A204.1 (cell line): Measurements from ENCODE around the gene BPIFB6.
"Not testable (repeated sequence)": the region's sequence is repeated elsewhere in the genome, so short reads cannot be mapped to it uniquely, and the experiment has no call there.

Experiments used
- FAIRE-seq: peaks from 2 replicates; lab custom pipeline; 2012; peaks lifted over from hg19 to GRCh38; lab: Jason Lieb, UNC

The BPIFB6 gene

GRCh38 chr20:33030569-33030968 lies 879 bp upstream of the BPIFB6 start:
- no peak for FAIRE-seq

- FAIRE-seq: no peak
Observed at GRCh38 chr20:33032555-33032954, 1.1 kb downstream of the BPIFB6 start.

- FAIRE-seq: no peak
Observed at GRCh38 chr20:33033381-33033780, 1.9 kb downstream of the BPIFB6 start.

GRCh38 chr20:33034115-33034514 lies 2.7 kb downstream of the BPIFB6 start:
- no peak for FAIRE-seq

GRCh38 chr20:33034901-33035492 lies 3.5 kb downstream of the BPIFB6 start:
- FAIRE-seq: no peak

GRCh38 chr20:33037456-33037855 lies 6.0 kb downstream of the BPIFB6 start:
- FAIRE-seq: no peak

- no peak for FAIRE-seq
Observed at GRCh38 chr20:33038243-33038642, 6.8 kb downstream of the BPIFB6 start.

GRCh38 chr20:33042430-33042829 lies 11.0 kb downstream of the BPIFB6 start:
- FAIRE-seq: no peak

GRCh38 chr20:33042983-33043730 lies 11.7 kb downstream of the BPIFB6 start:
- FAIRE-seq: no peak

- no peak for FAIRE-seq
Observed at GRCh38 chr20:33043731-33044181, 12.3 kb downstream of the BPIFB6 start.

- FAIRE-seq: not testable (repeated sequence)
Observed at GRCh38 chr20:33045129-33045721, 13.8 kb downstream of the BPIFB6 start.

- no peak for FAIRE-seq
Observed at GRCh38 chr20:33046412-33046811, 15.0 kb downstream of the BPIFB6 start.

- no peak for FAIRE-seq
Observed at GRCh38 chr20:33051333-33051732, 19.9 kb downstream of the BPIFB6 start.

GRCh38 chr20:33053291-33054106 lies 22.1 kb downstream of the BPIFB6 start, which contains the start of gene BPIFB3:
Gene BPIFB3 (plus strand): TSS chr20:33053903. CDS start chr20:33055436, 1,533 bp downstream.
- FAIRE-seq: no peak

- no peak for FAIRE-seq
Observed at GRCh38 chr20:33054381-33054780, 22.9 kb downstream of the BPIFB6 start.

GRCh38 chr20:33054791-33055190 lies 23.3 kb downstream of the BPIFB6 start:
- FAIRE-seq: no peak

- FAIRE-seq: no peak
Observed at GRCh38 chr20:33059136-33059535, 27.7 kb downstream of the BPIFB6 start.

- no peak for FAIRE-seq
Observed at GRCh38 chr20:33059741-33060390, 28.4 kb downstream of the BPIFB6 start.

- FAIRE-seq: no peak
Observed at GRCh38 chr20:33061658-33062028, 30.2 kb downstream of the BPIFB6 start.

GRCh38 chr20:33062105-33062824 lies 30.8 kb downstream of the BPIFB6 start:
- no peak for FAIRE-seq

GRCh38 chr20:33062825-33063149 lies 31.3 kb downstream of the BPIFB6 start:
- FAIRE-seq: no peak

- FAIRE-seq: no peak
Observed at GRCh38 chr20:33063271-33063670, 31.8 kb downstream of the BPIFB6 start.
